Activated B cell treated with CpG ODN at 0.5 μM for 24 hours (primary cell): ENCODE data around the gene ABHD15. TPM values are rescaled to one million over a fixed set of nuclear protein-coding genes. Genes with fewer than 3 reads are reported as not detected.
A peak's percentile ranks its signal among the peaks of the same experiment; 100 is the strongest.

Experiments used
- ATAC-seq: fragments of 200-7000 bp; cut with Tn5 transposase; one replicate; pipeline ENCODE4 v1.10.0; 2021; ENCODE audit warnings: low read depth, mild to moderate bottlenecking, moderate library complexity
- CTCF ChIA-PET: fragments of 350-600 bp; sonication (Branson Sonifier 250); formaldehyde crosslinking; loops from one replicate; lab custom pipeline; 2021; ENCODE audit warnings: antibody characterized with exemption; lab: Charles Lee
- POLR2A ChIA-PET: fragments of 350-600 bp; sonication (Branson Sonifier 250); formaldehyde crosslinking; loops from one replicate; lab custom pipeline; 2021; ENCODE audit warnings: antibody characterized with exemption; lab: Charles Lee
- DNase-seq: peaks from one replicate; pipeline ENCODE4 v3.0.0; 2022
- H3K27ac Mint-ChIP-seq: one replicate; pipeline ENCODE4 v1.8.0; 2020; ENCODE audit warnings: mixed read lengths
- H3K27me3 Mint-ChIP-seq: one replicate; pipeline ENCODE4 v1.8.0; 2021; ENCODE audit warnings: mixed read lengths
- H3K36me3 Mint-ChIP-seq: one replicate; pipeline ENCODE4 v1.8.0; 2021; ENCODE audit warnings: low read depth, mixed read lengths
- H3K4me1 Mint-ChIP-seq: one replicate; pipeline ENCODE4 v1.8.0; 2021; ENCODE audit warnings: mixed read lengths
- H3K4me3 Mint-ChIP-seq: one replicate; pipeline ENCODE4 v1.8.0; 2020; ENCODE audit warnings: mild to moderate bottlenecking, mixed read lengths
- H3K9me3 Mint-ChIP-seq: one replicate; pipeline ENCODE4 v1.8.0; 2020; ENCODE audit warnings: mixed read lengths
- CTCF ChIP-seq: fragments of 200-600 bp; IDR thresholded peaks from one replicate; pipeline ENCODE4 v1.8.0; 2022; ENCODE audit warnings: antibody characterized with exemption, mild to moderate bottlenecking
- intact Hi-C: fragments of 100-400 bp; cut with micrococcal nuclease; formaldehyde crosslinking; loops from one replicate; pipeline ENCODE4 v1.15.1; 2024
- total RNA-seq: library from RNA; stranded (reverse); gene quantifications from 2 replicates; pipeline ENCODE4 v1.2.3, GENCODE V29; 2022

The ABHD15 gene
- total RNA-seq, 1 donor from 2014 or later = 11.0 TPM

- DNase-seq (no peak), ATAC-seq (no peak)
- ChIA-PET POLR2A (interaction anchor here (0.7 to 1.1 kb wide), 4 partner anchors 14 to 27 kb away, joined by 3 to 5 read pairs (median 4); no protein-coding TSS in a partner anchor), CTCF (interaction anchor here (0.6 to 4.3 kb wide), 4 partner anchors 16 to 225 kb away, joined by 3 to 70 read pairs (median 7); no protein-coding TSS in a partner anchor)
- Mint-ChIP-seq H3K27me3 (no peaks in the 10 kb centered on the region), H3K4me1 (peaks cover 38% of the 10 kb centered on the region), H3K9me3 (no peaks in the 10 kb centered on the region), H3K4me3 (peak overlapping the region; percentile 73), H3K27ac (no peak overlapping the region), H3K36me3 (peaks cover 3% of the 10 kb centered on the region)
- no peak for TF ChIP-seq CTCF
- intact Hi-C loops = loop anchor here (10.0 kb wide), 1 partner anchor 640 kb away; the partner anchor contains the start of gene PHF12
Observed at GRCh38 chr17:29594519-29595090, 27.8 kb upstream of the ABHD15 start.

DNA sequence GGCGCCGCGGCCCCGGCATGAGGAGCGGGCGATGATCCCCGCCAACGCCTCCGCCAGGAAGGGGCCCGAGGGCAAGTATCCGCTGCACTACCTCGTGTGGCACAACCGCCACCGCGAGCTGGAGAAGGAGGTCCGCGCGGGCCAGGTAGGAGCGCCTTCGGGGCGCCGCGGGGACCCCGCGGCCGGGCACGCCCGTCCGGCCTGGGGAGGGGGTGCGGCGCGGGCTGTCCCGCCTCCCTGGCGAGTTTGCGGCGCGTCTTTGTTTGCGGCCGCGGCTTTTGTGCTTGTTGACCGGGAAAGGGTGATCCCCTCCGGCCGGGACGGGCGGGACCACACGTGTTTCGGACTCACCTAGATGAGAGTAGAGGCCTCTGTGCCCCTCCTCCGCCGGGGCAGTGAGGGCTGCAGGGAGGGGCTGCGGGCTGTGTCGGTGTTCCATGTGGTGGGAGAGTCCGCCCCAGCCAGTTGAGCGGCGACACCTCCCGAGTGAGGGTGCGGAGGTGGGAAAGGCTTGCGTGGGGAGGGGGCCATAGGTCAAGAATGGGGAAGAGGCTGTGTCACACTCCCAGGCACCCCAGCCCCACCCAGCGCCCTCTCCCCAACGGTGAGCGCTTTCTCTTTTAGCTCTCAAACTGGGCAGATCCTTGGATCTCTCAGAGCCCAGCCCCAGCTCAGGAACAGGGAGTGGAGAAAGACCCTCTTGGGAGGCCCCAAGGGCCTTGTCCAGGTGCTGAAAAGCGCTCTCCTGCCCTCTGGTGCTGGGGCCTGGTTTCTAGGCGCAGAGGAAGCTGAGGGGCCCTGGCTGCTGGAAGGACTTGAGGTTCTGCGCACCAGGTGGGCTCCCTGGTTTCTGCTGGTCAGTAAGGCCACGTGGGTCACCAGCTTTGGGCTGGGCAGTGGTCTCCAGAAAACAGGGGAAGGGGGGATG lies 27.0 kb upstream of the ABHD15 start:
- intact Hi-C loops = loop anchor here (10.0 kb wide), 1 partner anchor 639 kb away; the partner anchor contains the start of gene PHF12
- ChIA-PET CTCF (interaction anchor here (0.6 to 4.3 kb wide), 9 partner anchors 15 to 224 kb away, joined by 3 to 70 read pairs (median 6); partner anchors contain the start of gene TP53I13), POLR2A (interaction anchor here (0.7 to 3.4 kb wide), 8 partner anchors 13 to 204 kb away, joined by 3 to 32 read pairs (median 4); partner anchors contain the start of gene TAOK1)
- TF ChIP-seq CTCF = no peak
- DNase-seq = no peak
- Mint-ChIP-seq H3K36me3 (peaks cover 3% of the 10 kb centered on the region), H3K4me3 (peak overlapping the region; percentile 73), H3K27me3 (no peaks in the 10 kb centered on the region), H3K9me3 (no peaks in the 10 kb centered on the region), H3K4me1 (peaks cover 38% of the 10 kb centered on the region), H3K27ac (no peak overlapping the region)
- ATAC-seq = no peak

- POLR2A ChIA-PET = interaction anchor here (0.6 to 3.4 kb wide), 6 partner anchors 12 to 203 kb away, joined by 3 to 32 read pairs (median 4); partner anchors contain the start of gene TAOK1
- ATAC-seq (no peak), DNase-seq (no peak)
- H3K27ac Mint-ChIP-seq = no peak within 1 kb of the TSS
- H3K36me3 Mint-ChIP-seq = peaks cover 3% of the 10 kb centered on the region
- no peak for TF ChIP-seq CTCF
- no peaks in the 10 kb centered on the region for H3K27me3 Mint-ChIP-seq
- H3K9me3 Mint-ChIP-seq = no peaks in the 10 kb centered on the region
- peaks cover 45% of the 10 kb centered on the region for H3K4me1 Mint-ChIP-seq
- H3K4me3 Mint-ChIP-seq = peak within 1 kb of the TSS; percentile 83
- CTCF ChIA-PET = interaction anchor here (1.0 to 4.3 kb wide), 12 partner anchors 9 to 338 kb away, joined by 3 to 70 read pairs (median 8); partner anchors contain the start of genes SSH2 and TP53I13
- intact Hi-C loops = loop anchor here (10.0 kb wide), 1 partner anchor 638 kb away; the partner anchor contains the start of gene PHF12
Observed at GRCh38 chr17:29592850-29593551, 26.2 kb upstream of the ABHD15 start, which contains the start of gene ANKRD13B. Gene ANKRD13B (plus strand): TSS chr17:29593132. CDS start chr17:29593622, 490 bp downstream.

GRCh38 chr17:29591737-29592608 lies 25.1 kb upstream of the ABHD15 start:
- H3K27ac Mint-ChIP-seq = peak overlapping the region; percentile 78
- ChIA-PET CTCF (interaction anchor here (0.6 to 4.3 kb wide), 15 partner anchors 8 to 339 kb away, joined by 3 to 70 read pairs (median 8); partner anchors contain the start of gene SSH2), POLR2A (interaction anchor here (0.6 to 3.4 kb wide), 9 partner anchors 11 to 202 kb away, joined by 3 to 32 read pairs (median 4); partner anchors contain the start of genes TAOK1 and TP53I13)
- peaks cover 3% of the 10 kb centered on the region for H3K36me3 Mint-ChIP-seq
- ATAC-seq (peak; percentile 52), DNase-seq (peak; percentile 81)
- H3K4me3 Mint-ChIP-seq = peak overlapping the region; percentile 83
- no peaks in the 10 kb centered on the region for H3K27me3 Mint-ChIP-seq
- no peaks in the 10 kb centered on the region for H3K9me3 Mint-ChIP-seq
- peak; percentile 76 for TF ChIP-seq CTCF
- intact Hi-C loops = loop anchor here (1.0 to 10.0 kb wide), 4 partner anchors 12 to 637 kb away; partner anchors contain the start of gene PHF12
- H3K4me1 Mint-ChIP-seq = peaks cover 53% of the 10 kb centered on the region
